Measurements from ENCODE around the gene ANGPT4.

ANGPT4 gene

GRCh38 chr20:870758-871157 is 45.4 kb downstream of the ANGPT4 start:
- Histone ChIP-seq H3K9me3 (ENCODE audit: severe bottlenecking) (no peaks in the 10 kb centered on the region), H3K27ac (no peak overlapping the region; the same call in 1 of the 2 replicates), H3K36me3 (no peaks in the 10 kb centered on the region), H3K27me3 (ENCODE audit: insufficient read depth, low read depth, severe bottlenecking) (no peaks in the 10 kb centered on the region), H3K4me3 (ENCODE audit: low read depth, low read length) (no peak overlapping the region)
- no peak for DNase-seq
- TF ChIP-seq CTCF (IDR thresholded peaks at IDR 0.05; ENCODE audit: low read depth, low read length): no peak

GRCh38 chr20:869606-870005 is 46.5 kb downstream of the ANGPT4 start:
- Histone ChIP-seq H3K27ac (peak overlapping the region; percentile 10; the same call in 1 of the 2 replicates), H3K36me3 (no peaks in the 10 kb centered on the region), H3K4me3 (ENCODE audit: low read depth, low read length) (no peak overlapping the region), H3K27me3 (ENCODE audit: insufficient read depth, low read depth, severe bottlenecking) (no peaks in the 10 kb centered on the region), H3K9me3 (ENCODE audit: severe bottlenecking) (no peaks in the 10 kb centered on the region)
- DNase-seq: no peak
- TF ChIP-seq CTCF (IDR thresholded peaks at IDR 0.05; ENCODE audit: low read depth, low read length): no peak

- DNase-seq: no peak
- Histone ChIP-seq H3K36me3 (no peaks in the 10 kb centered on the region), H3K27me3 (ENCODE audit: insufficient read depth, low read depth, severe bottlenecking) (no peaks in the 10 kb centered on the region), H3K27ac (no peak overlapping the region), H3K9me3 (ENCODE audit: severe bottlenecking) (no peaks in the 10 kb centered on the region), H3K4me3 (ENCODE audit: low read depth, low read length) (no peak overlapping the region)
- no peak for TF ChIP-seq CTCF (IDR thresholded peaks at IDR 0.05; ENCODE audit: low read depth, low read length)
Observed at GRCh38 chr20:868279-868678, 47.9 kb downstream of the ANGPT4 start.

- no peak for DNase-seq
- H3K27ac ChIP-seq: no peak overlapping the region
- no peak for TF ChIP-seq CTCF (IDR thresholded peaks at IDR 0.05; ENCODE audit: low read depth, low read length)
- H3K9me3 ChIP-seq (ENCODE audit: severe bottlenecking): no peaks in the 10 kb centered on the region
- no peaks in the 10 kb centered on the region for H3K27me3 ChIP-seq (ENCODE audit: insufficient read depth, low read depth, severe bottlenecking)
- no peaks in the 10 kb centered on the region for H3K36me3 ChIP-seq
- no peak overlapping the region for H3K4me3 ChIP-seq (ENCODE audit: low read depth, low read length)
Observed at GRCh38 chr20:865440-865839, 50.7 kb downstream of the ANGPT4 start.

- no peak for TF ChIP-seq CTCF (IDR thresholded peaks at IDR 0.05; ENCODE audit: low read depth, low read length)
- Histone ChIP-seq H3K27ac (no peak overlapping the region), H3K9me3 (ENCODE audit: severe bottlenecking) (no peaks in the 10 kb centered on the region), H3K4me3 (ENCODE audit: low read depth, low read length) (no peak overlapping the region), H3K27me3 (ENCODE audit: insufficient read depth, low read depth, severe bottlenecking) (no peaks in the 10 kb centered on the region), H3K36me3 (no peaks in the 10 kb centered on the region)
- no peak for DNase-seq
Observed at GRCh38 chr20:860891-861290, 55.2 kb downstream of the ANGPT4 start.

- no peaks in the 10 kb centered on the region for H3K9me3 ChIP-seq (ENCODE audit: severe bottlenecking)
- DNase-seq: no peak
Observed at GRCh38 chr20:859751-860231, 56.3 kb downstream of the ANGPT4 start.

More at GRCh38 chr20:859751-860231, 56.3 kb downstream of the ANGPT4 start:
- TF ChIP-seq CTCF (IDR thresholded peaks at IDR 0.05; ENCODE audit: low read depth, low read length): no peak
- Histone ChIP-seq H3K4me3 (ENCODE audit: low read depth, low read length) (no peak overlapping the region), H3K27me3 (ENCODE audit: insufficient read depth, low read depth, severe bottlenecking) (no peaks in the 10 kb centered on the region), H3K36me3 (no peaks in the 10 kb centered on the region), H3K27ac (no peak overlapping the region)

All from WERI-Rb-1 (cell line).